Loucy (cell line): ENCODE data around the gene MYO3A.

Source experiments
- CTCF ChIP-seq: fragments of 200-600 bp; sonication (generic); conservative IDR thresholded peaks from 2 replicates; pipeline ENCODE4 v1.5.1; 2014; ENCODE audit warnings: mild to moderate bottlenecking, antibody characterized with exemption, low read length
- EZH2phosphoT487 ChIP-seq: fragments of 200-600 bp; IDR thresholded peaks from 2 replicates; pipeline ENCODE4 v1.6.1; 2018; ENCODE audit warnings: antibody characterized with exemption, mild to moderate bottlenecking, moderate library complexity, borderline replicate concordance

GRCh38 chr10:26048756-26049155 is 114.7 kb downstream of the MYO3A start:
- no peak for TF ChIP-seq CTCF
- TF ChIP-seq EZH2phosphoT487, result no peak
